Ishikawa (cell line): Measurements from ENCODE around the gene CLDN14.

Source experiments
- CEBPB ChIP-seq: IDR thresholded peaks from 2 replicates; pipeline ENCODE4 v1.6.1; 2012
- CREB1 ChIP-seq: IDR thresholded peaks from 2 replicates; pipeline ENCODE4 v1.6.1; 2012; ENCODE audit warnings: low read depth
- EGR1 ChIP-seq: IDR thresholded peaks from 2 replicates; pipeline ENCODE4 v1.6.1; 2012
- EP300 ChIP-seq: IDR thresholded peaks from 2 replicates; pipeline ENCODE4 v1.6.1; 2012; ENCODE audit warnings: borderline replicate concordance
- FOXM1 ChIP-seq: IDR thresholded peaks from 2 replicates; pipeline ENCODE4 v1.6.1; 2012; ENCODE audit warnings: low read depth, borderline replicate concordance
- MAX ChIP-seq: IDR thresholded peaks from 2 replicates; pipeline ENCODE4 v1.6.1; 2012
- NFIC ChIP-seq: IDR thresholded peaks from 2 replicates; pipeline ENCODE4 v1.6.1; 2012
- RAD21 ChIP-seq: IDR thresholded peaks from 2 replicates; pipeline ENCODE4 v1.6.1; 2012; ENCODE audit warnings: low read depth
- TAF1 ChIP-seq: IDR thresholded peaks from 2 replicates; pipeline ENCODE4 v1.6.1; 2012; ENCODE audit warnings: low read depth, mild to moderate bottlenecking
- TCF12 ChIP-seq: IDR thresholded peaks from 2 replicates; pipeline ENCODE4 v1.6.1; 2012; ENCODE audit warnings: low read depth
- TEAD4 ChIP-seq: IDR thresholded peaks from 2 replicates; pipeline ENCODE4 v1.6.1; 2012
- USF1 ChIP-seq: IDR thresholded peaks from 2 replicates; pipeline ENCODE4 v1.6.1; 2012
- YY1 ChIP-seq: IDR thresholded peaks from 2 replicates; pipeline ENCODE4 v1.6.1; 2012; ENCODE audit warnings: low read depth
- ZBTB7A ChIP-seq: IDR thresholded peaks from 2 replicates; pipeline ENCODE4 v1.6.1; 2012; ENCODE audit warnings: low read depth
- TF ChIP-seq, protein P1 (sequence below): IDR thresholded peaks from 2 replicates; pipeline ENCODE4 v1.6.1; 2012; ENCODE audit warnings: low read depth, mild to moderate bottlenecking

The CLDN14 gene

DNA sequence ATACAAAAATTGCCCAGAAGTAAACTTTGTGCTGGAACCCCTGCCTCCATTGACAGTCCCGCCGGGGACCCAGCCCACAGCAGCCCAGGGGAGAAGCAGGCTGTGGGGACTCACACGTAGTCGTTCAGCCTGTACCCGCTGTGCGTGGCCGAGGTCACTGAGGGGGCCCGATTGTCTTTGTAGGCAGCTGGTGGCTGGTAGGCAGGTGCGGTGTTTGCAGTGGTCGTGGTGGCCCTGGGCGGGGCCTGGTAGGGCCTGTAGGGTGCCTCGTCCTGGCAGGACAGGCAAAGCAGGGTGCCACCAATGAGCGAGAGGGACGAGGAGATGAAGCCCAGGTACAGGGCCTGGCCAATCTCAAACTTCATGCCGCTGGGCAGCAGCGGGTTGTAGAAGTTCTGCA, 19.1 kb downstream of the CLDN14 start:
- no peak for TF ChIP-seq CEBPB

GRCh38 chr21:36459098-36459497, 20.8 kb downstream of the CLDN14 start:
- TF ChIP-seq ZBTB7A, result no peak
- TF ChIP-seq TEAD4, result no peak
- no peak for TF ChIP-seq CREB1
- no peak for TF ChIP-seq TCF12
- no peak for TF ChIP-seq EP300
- no peak for TF ChIP-seq TAF1
- TF ChIP-seq NFIC, result no peak
- TF ChIP-seq RAD21, result no peak
- no peak for TF ChIP-seq USF1
- TF ChIP-seq EGR1, result no peak
- TF ChIP-seq, protein P1, sequence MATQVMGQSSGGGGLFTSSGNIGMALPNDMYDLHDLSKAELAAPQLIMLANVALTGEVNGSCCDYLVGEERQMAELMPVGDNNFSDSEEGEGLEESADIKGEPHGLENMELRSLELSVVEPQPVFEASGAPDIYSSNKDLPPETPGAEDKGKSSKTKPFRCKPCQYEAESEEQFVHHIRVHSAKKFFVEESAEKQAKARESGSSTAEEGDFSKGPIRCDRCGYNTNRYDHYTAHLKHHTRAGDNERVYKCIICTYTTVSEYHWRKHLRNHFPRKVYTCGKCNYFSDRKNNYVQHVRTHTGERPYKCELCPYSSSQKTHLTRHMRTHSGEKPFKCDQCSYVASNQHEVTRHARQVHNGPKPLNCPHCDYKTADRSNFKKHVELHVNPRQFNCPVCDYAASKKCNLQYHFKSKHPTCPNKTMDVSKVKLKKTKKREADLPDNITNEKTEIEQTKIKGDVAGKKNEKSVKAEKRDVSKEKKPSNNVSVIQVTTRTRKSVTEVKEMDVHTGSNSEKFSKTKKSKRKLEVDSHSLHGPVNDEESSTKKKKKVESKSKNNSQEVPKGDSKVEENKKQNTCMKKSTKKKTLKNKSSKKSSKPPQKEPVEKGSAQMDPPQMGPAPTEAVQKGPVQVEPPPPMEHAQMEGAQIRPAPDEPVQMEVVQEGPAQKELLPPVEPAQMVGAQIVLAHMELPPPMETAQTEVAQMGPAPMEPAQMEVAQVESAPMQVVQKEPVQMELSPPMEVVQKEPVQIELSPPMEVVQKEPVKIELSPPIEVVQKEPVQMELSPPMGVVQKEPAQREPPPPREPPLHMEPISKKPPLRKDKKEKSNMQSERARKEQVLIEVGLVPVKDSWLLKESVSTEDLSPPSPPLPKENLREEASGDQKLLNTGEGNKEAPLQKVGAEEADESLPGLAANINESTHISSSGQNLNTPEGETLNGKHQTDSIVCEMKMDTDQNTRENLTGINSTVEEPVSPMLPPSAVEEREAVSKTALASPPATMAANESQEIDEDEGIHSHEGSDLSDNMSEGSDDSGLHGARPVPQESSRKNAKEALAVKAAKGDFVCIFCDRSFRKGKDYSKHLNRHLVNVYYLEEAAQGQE, result no peak
- no peak for TF ChIP-seq MAX
- TF ChIP-seq FOXM1, result no peak
- TF ChIP-seq YY1, result no peak
- TF ChIP-seq CEBPB, result no peak

- TF ChIP-seq NFIC (no peak), TCF12 (no peak), TAF1 (no peak), FOXM1 (no peak)
Observed at GRCh38 chr21:36456729-36457414, 23.1 kb downstream of the CLDN14 start.

- TF ChIP-seq NFIC (no peak), EP300 (no peak), MAX (no peak), CREB1 (no peak), EGR1 (no peak), RAD21 (no peak), FOXM1 (no peak), TAF1 (no peak), ZBTB7A (no peak), USF1 (no peak), TCF12 (no peak), YY1 (no peak), TEAD4 (no peak), CEBPB (no peak)
- TF ChIP-seq, protein P1, result no peak
Observed at GRCh38 chr21:36454706-36455105, 25.2 kb downstream of the CLDN14 start.

GRCh38 chr21:36454093-36454531, 25.8 kb downstream of the CLDN14 start:
- TF ChIP-seq YY1, result no peak
- TF ChIP-seq MAX, result peak; percentile 19; the same call in 1 of the 2 replicates
- TF ChIP-seq USF1, result no peak
- no peak for TF ChIP-seq TAF1
- peak; percentile 78; the same call in 1 of the 2 replicates for TF ChIP-seq EP300
- TF ChIP-seq, protein P1, result no peak
- no peak for TF ChIP-seq RAD21
- TF ChIP-seq EGR1, result peak; percentile 73
- peak; percentile 62; the same call in 1 of the 2 replicates for TF ChIP-seq FOXM1
- no peak for TF ChIP-seq CEBPB
- peak; percentile 59; the same call in 1 of the 2 replicates for TF ChIP-seq ZBTB7A
- TF ChIP-seq CREB1, result no peak
- peak; percentile 94 for TF ChIP-seq TCF12
- peak; percentile 92 for TF ChIP-seq NFIC
- no peak; the same call in 1 of the 2 replicates for TF ChIP-seq TEAD4
